Prostate gland (tissue), 2 donors: ENCODE measurements around the gene RHBDD1. TPM values are rescaled to one million over a fixed set of nuclear protein-coding genes. Genes with fewer than 3 reads are reported as not detected.

Experiments used
- DNase-seq: peaks from one replicate; pipeline ENCODE4 v3.0.0-alpha.2; 2019; ENCODE audit warnings: low spot score
- H3K27ac ChIP-seq, 2 donors: fragments of 200-600 bp; sonication (generic); 2 replicates each; pipeline ENCODE4 v1.5.1; 2017 to 2019
- H3K27me3 ChIP-seq: fragments of 200-600 bp; sonication (generic); replicated peaks from 2 replicates; pipeline ENCODE4 v1.5.1; 2019; ENCODE audit not compliant: insufficient read depth
- H3K36me3 ChIP-seq, 2 donors: fragments of 200-600 bp; sonication (generic); 1 replicate in 1 of 2; 2 replicates in 1 of 2; pipeline versions ENCODE4 v1.5.1 to v1.8.1; 2017 to 2019
- H3K4me1 ChIP-seq: fragments of 200-600 bp; sonication (generic); replicated peaks from 2 replicates; pipeline ENCODE4 v1.5.1; 2019
- H3K4me3 ChIP-seq, 2 donors: fragments of 200-600 bp; sonication (generic); 2 replicates each; pipeline ENCODE4 v1.5.1; 2017 to 2019
- H3K9me3 ChIP-seq: fragments of 200-600 bp; sonication (generic); 2 replicates; pipeline ENCODE4 v1.5.1; 2017
- POLR2A ChIP-seq: fragments of 450-650 bp; IDR thresholded peaks from one replicate; pipeline ENCODE4 v1.6.1; 2016; ENCODE audit warnings: antibody characterized with exemption, mild to moderate bottlenecking
- POLR2AphosphoS5 ChIP-seq: sonication (generic); formaldehyde crosslinking; IDR thresholded peaks from one replicate; pipeline ENCODE4 v1.6.1; 2017; ENCODE audit warnings: antibody characterized with exemption
- WGBS: methylation state at CpG from one replicate; pipeline ENCODE4 v1.1.5; 2018; 5-methylcytosine and 5-hydroxymethylcytosine counted together
- intact Hi-C: fragments of 100-400 bp; cut with DNase I; formaldehyde crosslinking; loops from one replicate; pipeline ENCODE4 v1.14.2; 2022
- total RNA-seq, 2 donors: library from RNA; depleted of rRNA; stranded (reverse); fragments of >200 nt; gene quantifications; one replicate each; pipeline ENCODE4 v1.1.0, GENCODE V29; 2016
- TF ChIP-seq, protein P1 (sequence below), 4 experiments: fragments of 200-600 bp in 2 of 4; fragments of 450-650 bp in 2 of 4; sonication (generic) in 2 of 4; IDR thresholded peaks; 1 replicate in 3 of 4; 2 replicates in 1 of 4; pipeline ENCODE4 v1.5.1; 2016 to 2019; ENCODE audit warnings: antibody characterized with exemption in 4 of 4, mild to moderate bottlenecking in 2 of 4, moderate library complexity in 2 of 4

The RHBDD1 gene
- total RNA-seq, 2 donors from 2014 or later = 16.5 to 33.5 TPM

- no peaks in the 10 kb centered on the region for H3K27me3 ChIP-seq
- peak overlapping the region; percentile 52 to 60 for H3K4me3 ChIP-seq
- H3K27ac ChIP-seq = peak overlapping the region; percentile 92 to 93
- TF ChIP-seq, protein P1, sequence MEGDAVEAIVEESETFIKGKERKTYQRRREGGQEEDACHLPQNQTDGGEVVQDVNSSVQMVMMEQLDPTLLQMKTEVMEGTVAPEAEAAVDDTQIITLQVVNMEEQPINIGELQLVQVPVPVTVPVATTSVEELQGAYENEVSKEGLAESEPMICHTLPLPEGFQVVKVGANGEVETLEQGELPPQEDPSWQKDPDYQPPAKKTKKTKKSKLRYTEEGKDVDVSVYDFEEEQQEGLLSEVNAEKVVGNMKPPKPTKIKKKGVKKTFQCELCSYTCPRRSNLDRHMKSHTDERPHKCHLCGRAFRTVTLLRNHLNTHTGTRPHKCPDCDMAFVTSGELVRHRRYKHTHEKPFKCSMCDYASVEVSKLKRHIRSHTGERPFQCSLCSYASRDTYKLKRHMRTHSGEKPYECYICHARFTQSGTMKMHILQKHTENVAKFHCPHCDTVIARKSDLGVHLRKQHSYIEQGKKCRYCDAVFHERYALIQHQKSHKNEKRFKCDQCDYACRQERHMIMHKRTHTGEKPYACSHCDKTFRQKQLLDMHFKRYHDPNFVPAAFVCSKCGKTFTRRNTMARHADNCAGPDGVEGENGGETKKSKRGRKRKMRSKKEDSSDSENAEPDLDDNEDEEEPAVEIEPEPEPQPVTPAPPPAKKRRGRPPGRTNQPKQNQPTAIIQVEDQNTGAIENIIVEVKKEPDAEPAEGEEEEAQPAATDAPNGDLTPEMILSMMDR (IDR thresholded peaks at IDR 0.05) = peak in 2 of 4 experiments; percentile 15 to 69
- no peak for TF ChIP-seq POLR2A
- peak; percentile 20 for DNase-seq
- H3K9me3 ChIP-seq = no peaks in the 10 kb centered on the region
- intact Hi-C loops = loop anchor here (2.0 to 10.0 kb wide), 8 partner anchors 78 to 1129 kb away; no protein-coding TSS in a partner anchor
- 2% methylated on average over 38 of the region's 39 CpGs for WGBS
- no peaks in the 10 kb centered on the region for H3K36me3 ChIP-seq
- H3K4me1 ChIP-seq = no peaks in the 10 kb centered on the region
Measured at GRCh38 chr2:226799976-226800940, 35.6 kb upstream of the RHBDD1 start.

DNA sequence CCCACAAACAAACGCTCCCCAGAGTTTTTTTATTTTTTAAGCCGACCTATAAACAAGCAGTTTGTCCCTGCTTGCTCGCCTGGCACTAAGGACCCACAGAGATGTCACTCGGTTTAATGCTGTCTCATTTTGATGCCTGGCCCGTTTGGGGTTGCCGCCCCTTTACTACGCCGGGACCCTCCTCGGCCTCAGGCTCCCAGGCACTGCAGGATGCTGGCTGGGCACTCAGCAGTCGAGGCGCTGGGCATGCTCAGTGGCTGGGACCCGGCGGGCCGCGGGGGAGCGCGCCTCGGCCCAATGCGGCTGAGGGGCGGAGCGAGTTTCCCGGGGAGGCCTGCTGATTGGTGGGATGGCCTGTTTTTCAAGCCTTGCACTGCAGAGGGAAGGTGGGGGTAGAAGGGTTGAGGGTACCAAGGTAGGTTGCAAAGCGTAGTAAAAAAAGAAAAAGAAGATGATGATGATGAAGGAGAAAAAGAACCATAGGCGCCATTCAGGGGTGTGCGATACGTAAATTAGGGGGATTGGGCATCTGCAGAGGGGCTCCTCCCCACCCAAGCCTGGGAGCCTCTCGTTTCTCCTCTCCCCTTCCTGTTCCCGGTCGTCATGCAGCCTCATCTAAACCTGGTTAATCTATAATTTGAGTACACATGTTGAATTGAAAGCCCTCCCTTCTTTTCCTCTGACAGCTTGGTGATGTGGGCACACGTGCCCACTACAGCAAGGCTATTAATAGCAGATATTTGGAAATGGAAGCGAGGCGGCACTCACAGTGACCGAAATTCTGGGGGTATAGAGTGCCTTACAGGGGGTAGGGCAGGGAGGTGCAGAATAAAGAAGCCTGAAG, 34.7 kb upstream of the RHBDD1 start:
- TF ChIP-seq POLR2AphosphoS5 (peak; percentile 79), POLR2A (peak; percentile 71)
- TF ChIP-seq, protein P1 (IDR thresholded peaks at IDR 0.05) = peak in 2 of 4 experiments; percentile 20
- Histone ChIP-seq H3K36me3 (no peaks in the 10 kb centered on the region), H3K27me3 (no peaks in the 10 kb centered on the region), H3K4me3 (peak overlapping the region; percentile 52 to 60), H3K4me1 (no peaks in the 10 kb centered on the region), H3K9me3 (no peaks in the 10 kb centered on the region), H3K27ac (peak overlapping the region; percentile 92 to 93)
- intact Hi-C loops = loop anchor here (2.0 to 5.0 kb wide), 3 partner anchors 181 to 1130 kb away; no protein-coding TSS in a partner anchor
- DNase-seq = peak; percentile 82
- WGBS = 10% methylated on average over 33 of the region's 33 CpGs

DNA sequence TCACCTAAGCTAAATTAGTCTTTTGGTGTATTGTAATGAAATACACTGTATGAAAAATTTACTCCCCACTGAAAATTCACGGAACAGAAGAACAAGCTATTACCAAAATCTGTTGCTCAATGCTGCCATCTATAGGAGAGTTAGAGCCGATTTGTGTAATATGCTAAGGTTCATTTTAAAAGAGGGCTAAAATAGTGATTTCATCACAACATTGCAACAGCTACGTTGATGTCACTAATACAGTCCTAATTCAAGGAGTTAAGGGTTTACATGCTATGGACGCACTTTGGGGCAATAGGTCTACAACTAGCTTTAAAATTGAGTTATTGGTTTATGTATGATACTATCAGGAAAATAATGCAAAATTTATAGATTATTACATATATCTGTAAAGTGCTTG, 33.3 kb upstream of the RHBDD1 start:
- Histone ChIP-seq H3K27ac (no peak overlapping the region), H3K27me3 (no peaks in the 10 kb centered on the region), H3K36me3 (no peaks in the 10 kb centered on the region), H3K4me1 (no peaks in the 10 kb centered on the region), H3K9me3 (no peaks in the 10 kb centered on the region), H3K4me3 (no peak overlapping the region)
- WGBS = 2% methylated on average over 4 of the region's 4 CpGs
- TF ChIP-seq, protein P1 (IDR thresholded peaks at IDR 0.05) = peak; percentile 22 to 83 (median 73)
- TF ChIP-seq POLR2A (no peak), POLR2AphosphoS5 (peak; percentile 22)
- peak; percentile 44 for DNase-seq
- intact Hi-C loops = loop anchor here (5.0 kb wide), 2 partner anchors 180 to 915 kb away; no protein-coding TSS in a partner anchor

GRCh38 chr2:226803410-226803809, 32.4 kb upstream of the RHBDD1 start:
- no peak overlapping the region for H3K27ac ChIP-seq
- no peak for DNase-seq
- TF ChIP-seq POLR2AphosphoS5 (no peak), POLR2A (no peak)
- TF ChIP-seq, protein P1 (IDR thresholded peaks at IDR 0.05) = no peak
- 76% methylated on average over 1 of the region's 1 CpG for WGBS
- intact Hi-C loops = loop anchor here (5.0 kb wide), 2 partner anchors 179 to 916 kb away; no protein-coding TSS in a partner anchor
- no peak overlapping the region for H3K4me3 ChIP-seq
- H3K4me1 ChIP-seq = no peaks in the 10 kb centered on the region
- no peaks in the 10 kb centered on the region for H3K36me3 ChIP-seq
- H3K9me3 ChIP-seq = no peaks in the 10 kb centered on the region
- H3K27me3 ChIP-seq = no peaks in the 10 kb centered on the region
